ENCODE results near the gene HSD17B4.
A peak's percentile ranks its signal among the peaks of the same experiment; 100 is the strongest.

The HSD17B4 gene

DNA sequence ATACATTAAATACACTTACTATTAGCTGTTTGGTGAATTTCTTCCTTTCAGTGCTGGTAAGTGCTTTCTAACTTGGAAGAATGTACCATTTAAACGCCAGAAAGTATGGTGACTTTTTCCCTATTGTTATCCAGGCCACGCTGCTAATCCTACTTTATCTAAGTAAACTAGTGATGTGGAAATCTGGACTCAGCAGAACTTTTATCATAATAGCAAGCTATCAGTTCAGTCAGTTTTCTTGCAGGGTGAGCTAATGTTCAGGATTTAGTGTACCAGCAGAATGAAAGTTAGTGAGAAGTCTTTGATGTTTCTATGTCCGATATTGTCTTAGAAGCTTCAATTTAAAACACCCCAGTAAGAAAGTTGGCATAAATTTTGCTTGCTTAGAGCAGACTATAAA is 72.2 kb downstream of the HSD17B4 start:
- TF ChIP-seq JUND (IDR thresholded peaks at IDR 0.05; ENCODE audit: low read depth) = no peak
- no peak for DNase-seq (ENCODE audit: low read depth in 1 of 2, low spot score in 1 of 2)
- in situ Hi-C loops (cut with HindIII; ENCODE audit: low pct_unique_long_range_greater_than_20kb, low sequenced_read_pairs) = no loop called here

DNA sequence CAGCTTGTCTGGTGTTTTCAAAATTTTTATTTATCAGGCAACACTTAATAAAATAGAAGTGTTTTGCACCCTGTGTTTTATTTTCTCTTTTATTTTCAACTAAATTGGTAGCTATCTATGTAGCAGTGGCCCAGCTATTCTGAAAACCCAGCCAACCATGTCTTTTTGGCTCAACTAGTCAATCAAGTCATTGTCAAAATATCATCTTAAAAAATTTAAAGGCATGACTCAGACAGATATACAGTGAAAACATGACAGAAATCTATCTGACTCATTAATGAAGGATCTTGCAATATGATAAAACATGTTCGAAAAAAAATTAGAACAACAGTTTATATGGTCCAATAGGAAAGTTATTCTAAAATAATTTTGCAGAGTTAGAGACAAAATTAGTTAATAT is 75.1 kb downstream of the HSD17B4 start:
- DNase-seq (ENCODE audit: low read depth in 1 of 2, low spot score in 1 of 2) = no peak
- in situ Hi-C loops (cut with HindIII; ENCODE audit: low pct_unique_long_range_greater_than_20kb, low sequenced_read_pairs) = no loop called here
- TF ChIP-seq JUND (IDR thresholded peaks at IDR 0.05; ENCODE audit: low read depth) = no peak

- no peak for TF ChIP-seq JUND (IDR thresholded peaks at IDR 0.05; ENCODE audit: low read depth)
- DNase-seq (ENCODE audit: low read depth in 1 of 2, low spot score in 1 of 2) = no peak
- in situ Hi-C loops (cut with HindIII; ENCODE audit: low pct_unique_long_range_greater_than_20kb, low sequenced_read_pairs) = no loop called here
Observed at GRCh38 chr5:119529811-119530210, 77.5 kb downstream of the HSD17B4 start.

DNA sequence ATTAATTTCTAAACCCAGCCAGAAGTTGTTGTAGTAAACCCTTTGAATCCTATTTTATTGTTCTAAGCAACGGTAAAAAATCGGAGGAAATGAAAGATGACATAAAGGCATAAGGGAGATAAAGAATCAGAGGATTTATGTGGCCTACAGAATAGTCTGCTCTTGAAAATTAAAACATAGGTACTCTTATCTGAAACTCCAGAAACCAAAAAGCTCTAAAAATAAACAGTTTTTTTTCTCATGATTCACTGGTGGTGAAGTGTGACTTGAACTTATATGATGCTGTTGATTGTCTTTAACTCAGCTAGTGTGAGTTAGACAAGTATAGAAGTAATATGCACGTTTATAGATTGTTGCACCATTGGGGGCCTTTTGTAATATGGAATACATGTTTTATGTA is 80.3 kb downstream of the HSD17B4 start:
- TF ChIP-seq JUND (IDR thresholded peaks at IDR 0.05; ENCODE audit: low read depth) = no peak
- no peak for DNase-seq (ENCODE audit: low read depth in 1 of 2, low spot score in 1 of 2)
- in situ Hi-C loops (cut with HindIII; ENCODE audit: low pct_unique_long_range_greater_than_20kb, low sequenced_read_pairs) = no loop called here

DNA sequence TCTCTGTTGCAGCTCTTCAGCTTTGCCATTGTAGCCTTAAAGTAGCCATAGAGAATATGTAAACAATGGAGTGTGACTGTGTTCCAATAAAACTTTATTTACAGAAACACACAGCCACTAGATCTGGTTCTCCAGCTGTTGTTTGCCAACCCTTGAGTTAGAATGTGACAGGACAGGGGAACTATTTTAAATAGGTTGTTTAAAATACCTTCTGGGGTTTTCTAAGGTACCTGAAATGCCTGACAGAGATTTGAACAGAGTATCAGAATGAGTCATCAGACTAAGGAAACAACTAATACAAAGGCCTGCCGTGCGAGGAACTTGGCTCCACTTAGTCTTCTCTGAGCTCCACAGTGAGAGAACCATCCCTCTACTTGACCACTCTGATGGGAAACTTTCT is 85.4 kb downstream of the HSD17B4 start:
- in situ Hi-C loops (cut with HindIII; ENCODE audit: low pct_unique_long_range_greater_than_20kb, low sequenced_read_pairs) = no loop called here
- TF ChIP-seq JUND (IDR thresholded peaks at IDR 0.05; ENCODE audit: low read depth) = no peak
- peak in 1 of 2 experiments; percentile 35 for DNase-seq (ENCODE audit: low read depth in 1 of 2, low spot score in 1 of 2)

- DNase-seq (ENCODE audit: low read depth in 1 of 2, low spot score in 1 of 2) = no peak
- no peak for TF ChIP-seq JUND (IDR thresholded peaks at IDR 0.05; ENCODE audit: low read depth)
- in situ Hi-C loops (cut with HindIII; ENCODE audit: low pct_unique_long_range_greater_than_20kb, low sequenced_read_pairs) = no loop called here
Observed at GRCh38 chr5:119541716-119542115, 89.4 kb downstream of the HSD17B4 start.

- TF ChIP-seq JUND (IDR thresholded peaks at IDR 0.05; ENCODE audit: low read depth) = no peak
- DNase-seq (ENCODE audit: low read depth in 1 of 2, low spot score in 1 of 2) = no peak
- in situ Hi-C loops (cut with HindIII; ENCODE audit: low pct_unique_long_range_greater_than_20kb, low sequenced_read_pairs) = no loop called here
Observed at GRCh38 chr5:119551819-119552218, 99.5 kb downstream of the HSD17B4 start.

GRCh38 chr5:119554597-119554996 is 102.3 kb downstream of the HSD17B4 start:
- TF ChIP-seq JUND (IDR thresholded peaks at IDR 0.05; ENCODE audit: low read depth) = no peak
- no peak for DNase-seq (ENCODE audit: low read depth in 1 of 2, low spot score in 1 of 2)
- in situ Hi-C loops (cut with HindIII; ENCODE audit: low pct_unique_long_range_greater_than_20kb, low sequenced_read_pairs) = no loop called here

DNA sequence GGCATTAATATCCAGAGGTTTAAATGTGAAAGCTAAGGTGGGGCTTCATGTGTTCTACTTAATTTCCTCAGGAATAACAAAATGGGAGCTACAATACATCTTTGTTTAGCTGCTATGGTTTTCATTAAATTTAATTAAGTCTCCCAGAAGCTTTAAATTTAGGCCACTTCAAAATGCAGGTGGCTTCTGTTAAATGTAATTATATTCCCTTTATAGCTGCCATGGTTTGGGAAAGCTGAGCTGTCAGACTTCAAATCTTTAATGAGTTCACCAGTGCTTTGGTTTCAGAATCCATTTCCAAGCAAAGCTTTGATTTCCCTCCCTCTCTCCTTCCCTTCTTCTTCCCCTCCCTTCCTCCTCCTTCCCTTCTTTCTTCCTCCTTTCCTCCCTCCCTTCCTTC is 118.6 kb downstream of the HSD17B4 start:
- TF ChIP-seq JUND (IDR thresholded peaks at IDR 0.05; ENCODE audit: low read depth) = no peak
- no peak for DNase-seq (ENCODE audit: low read depth in 1 of 2, low spot score in 1 of 2)
- in situ Hi-C loops (cut with HindIII; ENCODE audit: low pct_unique_long_range_greater_than_20kb, low sequenced_read_pairs) = no loop called here

DNA sequence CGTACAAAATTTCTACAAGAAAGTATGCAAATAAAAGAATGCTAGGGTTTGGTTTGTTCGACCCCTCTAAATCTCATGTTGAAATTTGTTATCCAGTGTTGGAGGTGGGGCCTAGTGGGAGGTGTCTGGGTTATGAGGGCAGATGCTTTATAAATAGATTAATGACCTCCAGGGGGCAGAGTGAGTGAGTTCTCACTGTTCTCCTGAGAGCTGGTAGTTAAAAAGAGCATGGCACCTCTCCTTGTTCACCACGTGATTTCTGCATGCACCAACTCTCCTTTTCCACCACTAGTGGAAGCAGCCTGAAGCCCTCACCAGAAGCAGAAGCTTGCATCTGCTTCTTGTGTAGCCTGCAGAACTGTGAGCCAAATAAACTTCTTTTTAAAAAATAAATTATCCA is 126.6 kb downstream of the HSD17B4 start:
- in situ Hi-C loops (cut with HindIII; ENCODE audit: low pct_unique_long_range_greater_than_20kb, low sequenced_read_pairs) = no loop called here
- no peak for TF ChIP-seq JUND (IDR thresholded peaks at IDR 0.05; ENCODE audit: low read depth)
- peak in 1 of 2 experiments; percentile 63 for DNase-seq (ENCODE audit: low read depth in 1 of 2, low spot score in 1 of 2)

DNA sequence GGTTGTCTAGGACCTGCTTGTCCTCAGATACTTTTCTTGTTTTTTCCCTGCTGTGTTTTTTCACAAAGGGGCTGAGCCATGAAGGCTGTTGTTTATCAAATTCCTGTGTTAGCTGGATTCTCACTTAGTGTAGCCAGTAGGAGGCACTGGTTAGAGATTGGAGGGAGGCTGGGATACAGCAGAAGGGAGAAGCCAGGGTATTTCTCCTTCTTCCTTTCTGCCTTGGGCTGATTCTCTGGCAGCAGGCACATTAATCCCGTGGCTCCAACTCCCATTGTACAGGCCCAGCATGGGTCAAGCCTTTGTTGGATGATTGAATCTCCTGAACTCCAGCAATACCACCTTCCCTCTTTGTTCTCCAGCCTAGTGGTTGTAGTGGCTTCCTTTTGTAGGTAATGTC is 130.7 kb downstream of the HSD17B4 start:
- in situ Hi-C loops (cut with HindIII; ENCODE audit: low pct_unique_long_range_greater_than_20kb, low sequenced_read_pairs) = no loop called here
- no peak for TF ChIP-seq JUND (IDR thresholded peaks at IDR 0.05; ENCODE audit: low read depth)
- no peak for DNase-seq (ENCODE audit: low read depth in 1 of 2, low spot score in 1 of 2)

GRCh38 chr5:119583684-119584083 is 131.4 kb downstream of the HSD17B4 start:
- TF ChIP-seq JUND (IDR thresholded peaks at IDR 0.05; ENCODE audit: low read depth) = no peak
- in situ Hi-C loops (cut with HindIII; ENCODE audit: low pct_unique_long_range_greater_than_20kb, low sequenced_read_pairs) = no loop called here
- no peak for DNase-seq (ENCODE audit: low read depth in 1 of 2, low spot score in 1 of 2)

Measured in T47D (cell line).